Nasal cavity respiratory epithelium epithelial cell of viscerocranial mucosa (primary cell): ENCODE measurements around the gene RALGAPA1. TPM values are rescaled to one million over a fixed set of nuclear protein-coding genes. Genes with fewer than 3 reads are reported as not detected.

ENCODE experiments used
- total RNA-seq: library from RNA; depleted of rRNA; stranded (reverse); fragments of >200 nt; gene quantifications from 2 replicates; pipeline ENCODE4 v1.2.3, GENCODE V29; 2014

The RALGAPA1 gene
- total RNA-seq = 48.5 and 56.2 TPM in 2 replicates

DNA sequence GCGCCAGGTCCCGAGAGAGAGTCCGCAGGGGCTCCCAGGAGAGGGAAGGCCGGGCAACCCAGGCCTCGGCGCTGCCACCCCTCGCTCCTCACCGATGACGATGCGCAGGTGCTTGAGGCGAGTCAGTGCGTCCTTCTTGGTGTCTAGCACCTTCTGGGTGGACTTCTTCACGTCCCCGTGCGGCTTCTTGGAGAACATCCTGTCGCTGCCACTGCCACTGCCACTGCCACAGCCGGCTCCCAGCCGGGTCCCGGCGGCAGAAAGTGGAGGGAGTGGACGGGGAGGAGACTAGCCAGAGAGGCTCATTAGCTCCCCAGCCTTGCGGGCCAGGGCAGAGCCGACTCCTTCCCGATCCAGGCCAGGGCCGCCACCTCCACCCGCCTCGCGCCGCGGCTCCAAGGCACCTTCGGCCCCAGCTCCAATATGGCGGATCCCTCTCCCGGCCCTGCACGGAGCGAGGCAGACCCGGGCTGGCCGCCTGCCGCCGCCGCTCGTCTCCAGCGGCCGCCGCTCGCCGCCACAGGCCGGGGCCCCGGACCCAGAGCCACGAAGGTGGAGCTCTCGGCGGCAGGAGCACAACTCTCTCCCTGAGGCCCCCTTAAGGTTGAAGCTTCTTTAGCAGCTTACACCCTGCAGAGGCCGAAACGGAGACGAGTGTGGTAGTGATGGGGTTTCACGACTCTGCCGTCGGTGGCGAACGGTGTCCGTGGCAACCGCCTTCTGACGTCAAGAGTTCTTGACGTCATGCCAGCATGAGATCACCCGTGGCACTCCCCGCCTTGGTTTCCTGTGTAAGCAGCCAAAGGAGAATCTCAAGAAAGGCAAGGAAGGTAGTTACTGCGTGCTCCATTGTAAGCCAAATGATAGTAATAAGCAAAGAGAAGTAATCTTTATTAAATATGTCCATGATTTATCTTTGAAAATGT lies at the start of gene RALGAPA1:
TSS of gene RALGAPA1 (minus strand) at position 658 of the 926 bp plus-strand sequence. CDS start at position 198, 460 bp downstream.

DNA sequence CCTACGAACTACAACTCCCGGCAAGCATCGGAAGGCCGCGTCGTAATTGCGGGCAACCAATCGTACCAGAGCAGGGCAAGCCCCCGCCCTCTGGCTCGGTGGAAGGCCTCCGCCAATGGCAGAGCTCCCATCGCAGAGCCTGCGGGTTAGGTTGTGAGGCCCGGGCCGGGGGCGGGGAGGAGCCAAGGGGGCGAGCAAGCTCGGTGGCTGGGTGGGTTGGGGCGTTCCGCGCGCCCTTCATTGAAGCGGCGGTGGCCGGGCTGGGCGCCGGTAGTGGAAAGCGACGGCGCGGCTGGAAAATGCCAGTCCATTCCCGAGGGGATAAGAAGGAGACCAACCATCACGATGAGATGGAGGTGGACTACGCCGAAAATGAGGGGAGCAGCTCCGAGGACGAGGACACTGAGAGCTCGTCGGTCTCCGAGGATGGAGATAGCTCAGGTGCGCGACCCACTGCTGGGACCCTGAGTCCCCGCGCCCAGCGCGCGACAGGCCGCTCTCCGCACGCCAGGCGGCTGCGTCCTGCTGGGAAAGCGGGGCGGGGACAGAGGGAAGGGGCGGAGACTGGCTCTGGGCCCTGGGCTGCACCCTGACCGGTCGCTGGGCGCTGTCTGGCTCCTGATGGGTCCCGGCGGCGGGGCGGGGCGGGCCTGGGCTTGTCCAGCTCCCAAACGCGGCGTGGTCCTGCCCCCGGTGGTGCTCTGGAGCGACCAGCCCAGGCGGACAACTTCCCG lies 17.3 kb upstream of the RALGAPA1 start, which contains the start of gene BRMS1L:
TSS of gene BRMS1L (plus strand) at position 121 of the 734 bp plus-strand sequence. CDS start at position 300, 179 bp downstream.

DNA sequence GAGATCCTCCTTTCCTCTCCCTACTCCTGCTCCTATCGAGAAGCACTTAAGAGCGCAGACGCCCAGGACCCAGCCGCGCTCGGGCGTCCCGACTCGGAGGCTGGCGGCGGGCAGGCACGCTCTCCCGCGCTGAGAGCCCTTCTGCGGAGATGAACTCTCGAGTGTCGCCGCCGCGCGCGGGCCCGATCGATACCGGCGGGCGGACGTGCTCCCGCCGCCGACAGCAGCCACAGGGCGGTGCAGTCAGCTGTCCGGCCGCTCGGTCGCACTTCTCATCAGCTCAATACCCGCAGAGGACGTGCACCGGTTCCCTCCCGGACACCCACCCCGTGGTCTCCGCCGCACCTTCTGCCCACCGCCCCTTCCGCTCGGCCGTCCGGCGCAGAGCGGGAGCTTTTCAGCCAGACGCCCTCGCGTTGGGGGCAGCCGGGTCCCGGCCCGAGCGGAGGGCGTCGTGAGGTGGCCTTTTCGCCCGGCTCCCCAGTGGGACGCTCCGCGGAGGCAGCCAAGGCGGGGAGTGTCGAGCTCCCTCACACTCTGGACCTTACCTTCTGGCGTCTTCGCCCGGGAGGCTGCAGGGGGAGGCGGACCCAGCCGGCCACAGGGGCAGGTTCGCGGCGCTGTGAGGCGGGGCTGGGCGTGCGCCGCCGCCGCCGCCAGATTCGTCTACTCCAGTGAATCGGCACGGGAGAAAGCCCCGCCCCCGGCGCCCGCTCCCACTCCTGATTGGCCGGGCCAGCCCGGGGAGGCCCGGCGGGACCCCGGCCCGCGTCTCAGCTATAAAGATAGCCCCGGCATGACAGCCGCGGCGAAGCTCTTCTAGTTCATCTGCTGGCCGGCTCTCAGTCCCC lies 275.5 kb downstream of the RALGAPA1 start, which contains the start of gene INSM2:
TSS of gene INSM2 (plus strand) at position 808 of the 851 bp plus-strand sequence. CDS start 89 bp downstream, outside the sequence.

Other genes with a start within 250 kb of the RALGAPA1 start
- gene BRMS1L, start 17.0 kb upstream of the RALGAPA1 start, total RNA-seq = 4.4 and 7.9 TPM in 2 replicates